Measurements from ENCODE around the gene SHOC2.

The SHOC2 gene

DNA sequence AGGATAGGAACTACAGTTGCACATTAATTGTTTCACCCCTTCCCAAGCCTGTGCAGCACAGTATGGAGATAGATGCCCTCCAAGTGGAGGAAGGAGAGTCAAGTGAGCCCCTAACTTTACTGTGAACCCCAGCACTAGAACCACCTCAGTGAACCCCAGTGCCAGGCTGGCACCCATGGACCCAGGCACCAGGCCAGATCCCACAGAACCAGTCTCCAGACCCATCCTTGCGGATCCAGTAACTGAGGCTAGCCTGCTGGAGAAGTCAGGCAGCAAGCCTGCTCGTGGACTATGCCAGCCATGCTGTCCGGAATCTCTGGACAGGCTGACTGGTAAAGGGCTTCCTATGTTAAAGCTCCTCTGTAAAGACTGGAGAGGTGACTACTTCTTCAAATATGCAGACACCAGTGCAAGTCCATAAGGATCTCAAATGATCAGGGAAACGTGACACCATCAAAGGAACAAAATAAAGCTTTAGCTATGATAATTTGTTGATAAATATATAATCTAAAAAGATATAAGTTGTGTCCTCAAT, 27.7 kb downstream of the SHOC2 start:
- no peak for DNase-seq

DNA sequence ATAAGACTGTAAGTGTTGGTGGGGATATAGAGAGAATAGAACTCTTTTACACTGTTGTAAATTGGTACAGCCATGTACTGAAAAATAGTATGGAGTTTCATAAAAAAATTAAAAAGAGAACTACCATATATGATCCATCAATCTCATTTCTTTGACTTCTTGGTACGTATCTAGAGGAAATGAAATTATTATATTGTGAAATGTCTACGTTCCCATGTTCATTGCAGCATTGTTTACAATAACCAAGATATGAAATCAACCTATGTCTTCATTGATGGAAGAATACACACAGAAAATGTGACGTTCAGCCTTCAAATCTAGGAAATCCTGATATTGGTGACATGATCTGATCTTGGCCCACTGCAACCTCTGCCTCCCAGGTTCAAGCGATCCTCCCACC, 32.0 kb downstream of the SHOC2 start:
- no peak for DNase-seq

DNA sequence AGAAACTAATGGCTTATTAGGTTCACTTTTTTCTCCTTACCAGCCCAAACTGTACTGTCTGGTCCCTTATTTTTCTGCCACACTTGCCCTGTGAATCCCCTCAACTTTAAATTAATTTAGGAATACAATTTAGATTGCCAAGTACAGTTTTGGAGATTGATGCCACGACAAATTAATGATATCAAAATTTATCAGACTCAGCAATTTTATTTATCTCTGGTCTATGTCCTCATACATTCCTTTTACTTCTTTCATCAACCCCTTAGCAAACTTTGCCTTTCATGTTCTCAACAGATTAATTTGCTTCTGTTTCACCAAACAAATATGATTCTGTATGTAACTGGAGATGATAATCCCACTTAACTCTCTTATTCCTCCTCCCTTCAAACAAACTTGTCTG, 38.2 kb downstream of the SHOC2 start:
- DNase-seq: no peak

DNA sequence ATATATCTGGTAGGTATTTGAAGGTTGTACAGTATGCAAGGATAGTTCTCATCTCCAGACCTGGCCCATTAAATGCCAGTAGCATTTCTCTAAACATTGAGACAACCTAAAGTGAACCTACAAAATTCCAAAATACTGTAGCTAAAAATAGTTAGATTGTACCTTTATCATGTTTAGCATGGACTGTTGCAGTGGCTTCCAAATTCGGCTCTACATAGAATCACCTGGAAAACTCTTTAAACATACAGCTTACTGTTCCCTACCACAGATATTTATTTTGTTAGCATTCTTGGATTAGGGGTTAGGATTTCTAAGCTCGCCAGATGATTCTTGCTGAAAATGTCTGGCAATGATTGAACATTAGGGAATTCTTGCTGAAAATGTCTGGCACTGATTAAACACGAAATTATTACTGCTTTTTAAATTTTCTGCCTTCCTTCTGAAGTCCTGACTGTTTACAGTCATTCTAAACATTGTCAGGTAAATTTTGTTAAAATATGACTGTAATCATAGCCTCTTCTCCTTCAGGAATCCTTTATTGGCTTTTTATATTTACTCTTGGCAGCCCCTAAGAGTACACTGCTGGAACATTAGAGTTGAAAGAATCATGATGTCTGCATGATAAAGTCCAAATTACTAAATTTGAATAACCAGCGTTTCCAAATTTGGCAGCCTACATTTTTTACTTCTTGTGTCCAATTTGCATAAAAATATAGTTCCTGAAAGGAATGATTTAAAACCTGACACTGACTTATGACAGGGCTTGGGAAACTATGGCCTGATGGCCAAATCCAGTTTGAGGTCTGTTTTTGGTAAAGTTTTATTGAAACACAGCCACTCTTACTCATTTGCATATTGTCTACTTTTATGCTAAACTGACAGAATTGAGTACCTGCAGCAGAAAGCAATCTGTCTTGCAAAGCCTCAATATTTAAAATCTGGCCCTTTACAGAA, 40.3 kb downstream of the SHOC2 start:
- no peak for DNase-seq

DNA sequence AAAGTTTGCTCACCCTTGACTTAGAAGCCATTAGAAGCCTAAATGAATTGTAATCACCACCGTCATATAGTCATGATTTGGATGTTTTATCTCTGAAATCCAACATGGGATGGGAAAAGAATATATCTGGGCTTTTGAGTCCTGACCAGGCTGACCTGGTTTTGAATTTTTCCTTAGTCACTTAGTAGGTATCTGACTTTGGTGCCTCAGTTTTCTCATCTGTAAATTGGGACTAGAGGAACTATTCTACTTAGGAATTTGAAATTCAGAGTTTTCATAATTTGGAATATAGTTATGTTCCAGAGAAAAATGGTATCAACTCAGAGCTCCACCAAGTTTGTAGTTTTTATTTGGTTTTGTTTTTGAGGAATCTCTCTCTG, 40.9 kb downstream of the SHOC2 start:
- DNase-seq: no peak

DNA sequence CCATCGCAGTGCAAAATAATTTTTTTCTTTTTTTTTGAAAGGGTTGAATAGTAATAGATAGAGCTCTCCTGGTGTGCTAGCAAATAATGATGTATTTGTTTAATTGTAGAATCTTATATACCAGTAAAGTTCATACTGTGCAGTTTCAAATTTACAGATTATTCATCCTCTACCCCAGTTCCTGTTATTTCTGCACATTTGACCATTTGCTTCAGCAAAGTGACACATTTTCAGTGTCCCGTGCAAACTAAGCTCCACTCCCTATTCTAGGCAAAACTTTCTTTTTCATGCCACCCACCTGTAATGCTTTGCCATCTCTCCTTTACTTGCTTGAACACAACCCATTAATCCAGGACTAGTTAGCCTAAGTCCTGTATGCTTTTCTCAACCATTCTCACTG, 43.0 kb downstream of the SHOC2 start:
- no peak for DNase-seq

DNA sequence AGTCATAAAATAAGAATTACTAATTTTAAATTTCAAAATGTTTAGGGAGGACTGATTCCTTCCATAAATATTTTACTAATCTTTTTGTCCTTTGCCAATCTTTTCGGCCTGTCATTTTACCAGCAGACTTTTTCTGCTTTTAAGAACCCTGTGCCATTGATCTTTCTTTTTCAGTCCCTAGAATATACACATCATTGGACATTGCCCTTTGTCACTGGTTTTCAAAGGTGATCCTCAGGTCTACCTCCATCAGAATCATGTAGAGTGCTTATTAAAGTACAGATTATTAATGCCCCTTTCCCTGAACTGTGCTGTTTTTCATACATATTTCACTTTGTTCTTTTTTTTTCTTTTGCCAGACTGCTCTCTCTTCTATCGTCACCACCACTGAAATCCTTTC, 43.8 kb downstream of the SHOC2 start:
- no peak for DNase-seq

DNA sequence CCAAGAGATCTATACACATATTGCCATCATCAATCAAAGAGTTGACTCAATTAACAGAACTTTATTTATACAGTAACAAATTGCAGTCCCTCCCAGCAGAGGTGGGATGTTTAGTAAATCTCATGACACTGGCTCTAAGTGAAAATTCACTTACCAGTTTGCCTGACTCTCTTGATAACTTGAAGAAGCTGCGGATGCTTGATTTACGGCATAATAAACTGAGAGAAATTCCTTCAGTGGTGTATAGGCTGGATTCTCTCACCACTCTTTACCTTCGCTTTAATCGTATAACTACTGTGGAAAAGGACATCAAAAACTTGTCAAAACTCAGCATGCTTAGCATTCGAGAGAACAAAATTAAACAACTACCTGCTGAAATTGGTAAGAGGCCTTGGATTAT, 45.3 kb downstream of the SHOC2 start:
- no peak for DNase-seq

DNA sequence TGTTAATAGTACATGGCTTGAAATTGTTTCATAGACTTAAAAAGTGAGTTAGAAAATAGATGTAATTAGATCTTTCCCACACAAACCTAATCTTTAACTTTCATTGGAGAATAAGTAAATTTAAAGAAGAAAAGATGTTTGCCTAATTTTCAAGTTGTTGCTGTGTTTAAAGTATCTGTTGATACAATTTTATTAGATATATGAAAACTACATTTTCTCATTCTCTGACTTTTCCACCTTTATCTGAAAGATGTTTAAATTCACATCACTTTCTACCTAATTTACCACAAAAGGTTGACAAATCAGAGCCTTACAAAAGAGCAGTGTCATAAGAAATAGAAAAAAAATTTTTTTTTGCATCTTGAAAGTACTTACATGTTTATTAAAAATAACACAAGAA, 45.8 kb downstream of the SHOC2 start:
- no peak for DNase-seq

DNA sequence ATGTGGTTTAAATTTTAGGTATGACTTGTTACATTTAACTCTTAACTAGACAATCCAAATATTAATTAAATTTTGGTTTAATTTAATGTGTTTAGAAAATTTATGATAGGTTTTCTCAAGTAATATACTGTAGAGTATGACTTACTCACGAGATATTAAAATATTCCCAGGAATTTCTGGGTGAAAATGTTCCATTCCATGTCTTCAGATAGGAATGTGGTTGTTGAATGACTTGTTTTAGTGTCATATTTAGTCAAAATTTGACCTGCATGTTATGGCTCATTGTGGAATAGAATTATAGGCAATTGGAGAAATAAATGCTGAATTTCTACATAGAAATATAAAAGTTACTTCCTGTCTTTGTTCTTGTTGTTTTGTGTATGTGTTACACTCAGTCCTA, 46.7 kb downstream of the SHOC2 start:
- no peak for DNase-seq

DNA sequence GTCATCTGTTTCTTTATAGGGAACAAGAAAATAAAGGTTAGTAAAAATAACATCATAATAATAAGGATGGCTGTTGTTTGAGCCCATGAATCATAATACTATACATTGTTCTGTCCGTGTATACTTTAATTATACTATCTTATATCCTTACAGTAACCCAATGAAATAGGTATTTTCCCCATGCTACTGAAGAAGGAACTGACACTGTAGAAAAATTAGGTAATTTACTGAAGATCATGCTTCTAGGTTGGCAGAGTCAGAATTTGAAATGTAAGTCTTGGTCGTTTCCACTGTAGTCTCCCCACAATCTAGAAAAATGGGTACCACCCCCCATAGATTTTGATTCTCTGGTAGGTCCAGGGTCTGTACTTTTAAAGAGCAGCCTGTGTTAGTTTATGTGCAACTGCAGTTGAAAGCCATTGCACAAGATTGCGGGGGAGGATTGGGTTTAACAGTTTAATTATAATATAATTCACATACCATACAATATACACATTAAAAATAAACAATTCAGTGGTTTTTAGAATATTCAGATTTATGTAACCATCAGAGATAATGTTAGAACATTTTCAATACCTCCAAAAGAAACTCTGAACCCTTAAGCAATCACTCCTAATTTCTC, 47.7 kb downstream of the SHOC2 start:
- no peak for DNase-seq

DNA sequence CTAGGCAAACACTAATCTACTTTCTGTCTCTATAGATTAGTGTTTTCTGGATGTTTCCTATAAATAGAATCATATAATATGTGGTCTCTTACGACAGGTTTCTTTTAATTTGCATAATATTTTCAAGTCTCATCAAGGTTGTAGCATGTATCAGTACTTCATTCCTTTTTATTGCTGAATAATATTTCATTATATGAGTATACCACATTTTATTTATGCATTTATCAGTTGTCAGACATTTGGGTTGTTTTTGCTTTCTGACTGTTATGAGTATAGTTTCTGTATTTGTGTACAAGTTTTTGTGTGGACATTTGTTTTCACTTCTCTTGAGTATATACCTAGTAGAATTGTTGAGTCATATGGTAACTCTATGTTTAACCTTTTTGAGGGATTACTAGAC, 48.2 kb downstream of the SHOC2 start:
- DNase-seq: no peak

DNA sequence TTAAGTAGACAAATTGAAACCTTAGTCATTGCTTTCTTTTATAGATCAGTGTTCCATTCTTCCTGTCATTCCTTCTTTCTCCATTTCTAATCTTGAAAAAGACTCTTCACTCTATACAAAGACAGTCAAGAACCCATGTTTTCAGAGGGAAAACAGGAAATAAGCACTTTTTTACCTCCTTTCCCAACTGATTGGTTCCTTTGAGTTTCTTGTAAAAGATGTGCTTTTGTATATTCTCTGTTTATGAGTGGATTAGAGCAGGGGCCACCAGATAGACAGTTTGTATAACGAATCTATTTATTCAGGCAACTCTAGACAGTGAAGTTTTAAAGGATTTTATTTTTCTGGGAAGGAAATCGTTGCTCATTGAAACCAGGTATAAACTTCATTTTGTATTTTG, 49.8 kb downstream of the SHOC2 start:
- no peak for DNase-seq

DNA sequence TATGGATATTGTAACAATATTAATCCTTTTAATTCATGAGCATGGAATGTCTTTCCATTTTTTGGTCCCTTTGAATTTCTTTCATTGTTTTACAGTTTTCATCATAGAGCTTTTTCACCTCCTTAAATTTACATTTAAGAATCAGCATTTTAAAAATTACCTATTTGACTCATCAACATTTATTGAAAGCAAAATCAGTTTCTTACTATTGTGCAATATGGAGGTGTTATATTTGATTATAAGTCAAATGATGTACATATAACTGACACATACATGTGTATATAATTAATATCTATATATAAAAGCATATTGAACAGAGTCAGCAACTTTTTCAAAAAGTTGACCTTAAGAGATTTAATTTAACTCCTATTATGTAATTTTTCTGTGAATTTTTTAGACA, 52.2 kb downstream of the SHOC2 start:
- DNase-seq: no peak

DNA sequence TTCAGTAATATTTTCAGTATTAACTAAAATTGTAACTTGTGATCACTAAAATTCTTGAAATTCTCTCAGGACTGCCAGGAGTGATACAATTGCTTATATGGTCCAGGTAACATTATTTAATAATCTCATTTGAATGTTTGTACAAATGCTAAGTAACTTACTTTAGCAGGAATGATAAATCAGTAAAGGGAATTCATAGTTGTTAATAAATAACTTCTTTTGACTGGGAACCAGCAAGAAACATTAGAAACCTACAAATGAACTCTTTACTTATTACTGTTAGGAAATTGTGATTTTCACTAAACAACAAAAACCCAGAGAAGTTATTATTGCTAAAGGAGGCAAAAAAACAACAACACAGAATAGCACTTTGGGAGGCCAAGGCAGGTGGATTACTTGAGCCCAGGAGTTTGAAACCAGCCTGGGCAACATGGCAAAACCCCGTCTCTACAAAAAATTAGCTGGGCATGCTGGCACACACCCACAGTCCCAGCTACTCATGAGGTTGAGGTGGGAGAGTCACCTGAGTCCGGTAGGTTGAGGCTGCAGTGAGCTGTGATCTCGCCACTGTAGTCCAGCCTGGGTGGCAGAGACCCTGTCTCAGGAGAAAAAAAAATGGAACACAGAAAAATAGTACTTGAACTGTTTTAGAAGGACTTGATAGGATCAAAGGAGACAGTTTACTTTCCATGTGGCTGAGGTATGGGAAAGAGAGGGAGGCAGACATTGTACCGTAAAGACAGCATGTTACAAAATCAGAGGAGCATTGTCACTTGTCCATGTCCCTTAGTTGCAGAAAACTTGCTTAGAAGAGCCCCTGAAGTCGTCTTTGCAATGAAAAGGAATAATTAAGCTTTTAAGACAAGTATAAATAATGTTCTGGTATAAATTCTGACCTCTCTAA, 53.1 kb downstream of the SHOC2 start:
- no peak for DNase-seq

DNA sequence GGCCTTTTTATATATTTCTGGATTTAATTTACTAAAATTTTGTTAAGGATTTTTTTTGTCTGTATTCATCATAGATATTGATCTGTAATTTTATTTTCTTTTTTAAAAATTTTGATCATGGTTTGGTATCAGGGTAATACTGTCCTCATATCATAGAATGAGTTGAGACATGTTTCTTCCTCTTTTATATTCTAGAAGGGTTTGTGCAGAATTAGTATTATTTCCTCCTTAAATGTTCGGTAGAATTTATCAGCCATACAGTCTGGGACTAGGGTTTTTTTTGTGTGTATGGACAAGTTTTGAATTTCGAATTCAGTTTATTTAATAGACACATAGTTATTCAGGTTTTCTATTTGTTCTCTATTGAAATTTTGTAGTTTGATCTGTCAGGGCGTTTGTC, 54.0 kb downstream of the SHOC2 start:
- DNase-seq: no peak

DNA sequence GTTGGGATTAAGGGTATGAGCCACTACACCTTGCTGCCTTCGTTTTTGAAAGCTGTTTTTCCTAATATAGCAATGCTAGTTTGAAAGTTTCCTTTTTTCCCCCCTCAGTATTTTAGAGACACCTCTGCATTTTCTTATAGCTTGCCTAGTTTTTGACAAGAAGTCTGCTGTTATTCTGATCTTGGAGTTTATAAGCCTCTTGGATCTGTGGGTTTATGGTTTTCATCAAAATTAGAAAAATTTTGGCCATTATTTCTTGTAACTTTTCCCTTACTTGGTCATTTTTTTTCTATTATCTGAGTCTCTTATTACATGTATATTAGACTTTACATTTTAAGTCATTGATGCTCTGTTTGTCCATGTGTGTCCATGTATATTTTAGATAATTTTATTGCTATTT, 57.2 kb downstream of the SHOC2 start:
- no peak for DNase-seq

DNA sequence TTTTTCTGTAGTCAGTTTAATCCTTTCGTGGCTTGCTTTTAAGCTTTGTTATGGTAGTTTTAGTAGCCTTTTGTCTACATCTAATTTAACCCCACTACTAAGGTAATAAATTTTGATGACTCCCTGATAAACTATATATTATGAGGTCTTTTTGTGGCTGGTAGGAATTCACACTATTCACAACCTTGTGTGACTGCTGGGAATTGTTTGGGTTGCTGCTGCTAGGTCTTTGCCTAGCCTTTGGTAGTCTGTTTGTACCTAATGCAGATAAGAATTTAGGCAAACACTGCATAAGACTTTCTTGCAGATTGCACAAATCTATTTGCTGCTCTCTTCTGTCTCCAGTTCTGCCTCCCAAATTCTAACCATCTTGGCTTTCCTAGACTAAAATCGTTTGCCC, 58.3 kb downstream of the SHOC2 start:
- no peak for DNase-seq

DNA sequence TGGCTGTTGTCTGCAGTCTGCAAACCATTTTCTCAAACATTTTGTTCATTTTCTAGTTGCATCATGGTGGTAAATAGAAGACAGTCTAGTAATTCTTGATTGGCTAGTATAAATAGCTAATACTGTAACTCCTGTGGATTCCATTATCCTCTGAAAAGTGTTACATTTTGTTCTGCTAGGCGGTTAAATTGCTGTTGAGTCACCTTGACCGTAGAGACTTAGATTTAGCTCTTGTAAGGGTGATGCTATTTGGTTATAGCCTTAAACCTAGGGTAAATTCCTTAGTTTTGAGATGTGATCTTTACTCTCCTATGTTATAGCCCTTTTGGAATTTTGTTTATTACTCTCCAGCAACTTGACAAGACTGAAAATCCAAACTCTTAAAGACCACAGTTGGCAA, 58.8 kb downstream of the SHOC2 start:
- DNase-seq: no peak

DNA sequence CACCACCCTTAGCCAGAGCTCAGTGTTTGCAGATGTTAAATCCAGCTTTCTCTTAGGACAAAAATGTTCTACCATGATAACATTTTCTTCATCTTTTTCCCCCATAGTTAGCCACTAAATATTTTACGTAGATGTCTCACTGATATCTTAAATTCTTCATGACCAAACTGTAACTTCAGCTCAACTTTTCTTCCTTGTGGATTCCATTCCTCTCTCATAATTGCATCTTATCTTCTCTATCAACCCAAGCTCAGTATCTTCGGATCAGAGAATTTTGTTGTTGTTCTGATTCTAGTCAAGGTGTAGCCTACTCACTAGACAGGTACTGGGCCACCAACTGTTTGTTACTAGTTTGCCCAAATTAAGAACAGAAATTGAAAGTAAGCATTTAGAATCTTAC, 60.2 kb downstream of the SHOC2 start:
- DNase-seq: no peak

DNA sequence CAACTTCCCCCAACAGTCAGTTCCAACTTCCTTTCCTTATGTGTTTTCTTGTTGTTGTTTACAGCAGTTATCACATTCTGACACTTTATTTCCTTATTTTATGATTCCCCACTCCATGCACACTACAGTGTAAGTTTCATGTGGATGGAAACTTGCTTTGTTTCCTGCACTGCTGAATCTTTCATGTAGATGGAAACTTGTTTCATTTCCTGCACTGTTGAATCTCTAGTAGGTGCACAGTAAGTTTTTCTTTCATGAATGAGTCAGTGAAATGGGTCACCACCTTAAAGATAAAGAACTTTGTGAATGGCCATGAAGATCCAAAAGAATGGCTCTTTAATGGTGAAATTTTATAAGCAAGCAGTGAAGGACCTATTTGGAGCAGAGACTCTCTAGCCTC, 61.4 kb downstream of the SHOC2 start:
- DNase-seq: no peak

DNA sequence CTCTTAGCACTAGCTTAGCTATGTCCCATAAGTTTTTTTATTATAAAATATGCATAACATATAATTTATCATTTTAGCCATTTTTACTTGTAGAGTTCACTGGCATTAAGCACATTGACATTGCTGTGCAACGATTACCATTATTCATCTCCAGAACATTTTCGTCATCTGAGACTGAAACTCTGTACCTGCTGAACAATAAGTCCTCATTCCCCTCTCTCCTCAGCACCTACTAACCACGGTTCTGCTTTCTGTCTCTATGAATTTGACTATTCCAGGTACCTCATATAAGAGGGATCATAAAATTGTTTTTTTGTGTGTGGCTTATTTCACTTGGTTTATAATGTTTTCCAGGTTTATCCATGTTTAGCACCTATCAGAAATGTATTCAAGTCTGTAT, 64.1 kb downstream of the SHOC2 start:
- no peak for DNase-seq

DNA sequence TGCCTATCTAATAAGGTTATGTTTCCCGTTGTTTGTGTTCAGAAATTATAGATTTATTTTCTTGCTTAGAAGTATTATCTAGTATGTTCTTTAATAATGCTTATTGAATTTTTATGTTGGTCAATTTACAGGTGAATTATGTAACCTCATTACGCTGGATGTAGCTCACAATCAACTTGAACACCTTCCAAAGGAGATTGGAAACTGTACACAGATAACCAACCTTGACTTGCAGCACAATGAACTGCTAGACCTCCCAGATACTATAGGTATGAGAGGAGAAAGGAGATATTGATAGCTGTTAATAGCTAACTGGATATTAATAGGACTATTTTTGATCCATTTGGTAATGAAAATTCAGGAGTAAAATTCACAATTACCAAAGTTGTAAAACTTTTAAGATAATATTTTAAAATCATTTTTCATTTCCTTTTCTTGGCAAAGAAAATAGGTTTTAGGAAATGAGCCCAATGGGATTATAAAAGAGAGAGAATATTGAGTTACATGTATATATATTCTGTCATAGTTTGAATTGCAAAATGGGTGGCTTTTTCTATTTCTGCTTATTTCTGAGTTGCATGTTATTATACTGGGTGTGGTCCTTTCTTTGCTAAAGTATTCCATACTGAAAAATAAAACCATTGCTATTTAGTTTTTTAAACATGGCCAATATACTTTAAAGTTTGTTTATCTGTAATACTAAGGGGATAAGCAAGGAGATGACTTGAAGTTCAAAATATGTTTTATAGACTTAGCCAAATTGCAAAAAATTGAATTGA, 66.3 kb downstream of the SHOC2 start:
- no peak for DNase-seq
